Placental epithelial cell (primary cell): Measurements from ENCODE around the gene TMEM88. TPM values are rescaled to one million over a fixed set of nuclear protein-coding genes. Genes with fewer than 3 reads are reported as not detected.

Experiments used
- total RNA-seq: library from RNA; depleted of rRNA; stranded (reverse); fragments of >200 nt; gene quantifications from 2 replicates; pipeline ENCODE4 v1.2.3, GENCODE V29; 2012

Gene TMEM88, protein sequence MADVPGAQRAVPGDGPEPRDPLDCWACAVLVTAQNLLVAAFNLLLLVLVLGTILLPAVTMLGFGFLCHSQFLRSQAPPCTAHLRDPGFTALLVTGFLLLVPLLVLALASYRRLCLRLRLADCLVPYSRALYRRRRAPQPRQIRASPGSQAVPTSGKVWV
- total RNA-seq: 2.0 and 3.3 TPM in 2 replicates

GRCh38 chr17:7854851-7855659, at the start of gene TMEM88:
TMEM88 (plus strand) TSS chr17:7855066; CDS start chr17:7855075, 9 bp downstream.

GRCh38 chr17:7833795-7834541, 20.9 kb upstream of the TMEM88 start, which contains the start of gene KDM6B:
KDM6B (plus strand) TSS chr17:7834217; CDS start chr17:7845555, 11,338 bp downstream.

DNA sequence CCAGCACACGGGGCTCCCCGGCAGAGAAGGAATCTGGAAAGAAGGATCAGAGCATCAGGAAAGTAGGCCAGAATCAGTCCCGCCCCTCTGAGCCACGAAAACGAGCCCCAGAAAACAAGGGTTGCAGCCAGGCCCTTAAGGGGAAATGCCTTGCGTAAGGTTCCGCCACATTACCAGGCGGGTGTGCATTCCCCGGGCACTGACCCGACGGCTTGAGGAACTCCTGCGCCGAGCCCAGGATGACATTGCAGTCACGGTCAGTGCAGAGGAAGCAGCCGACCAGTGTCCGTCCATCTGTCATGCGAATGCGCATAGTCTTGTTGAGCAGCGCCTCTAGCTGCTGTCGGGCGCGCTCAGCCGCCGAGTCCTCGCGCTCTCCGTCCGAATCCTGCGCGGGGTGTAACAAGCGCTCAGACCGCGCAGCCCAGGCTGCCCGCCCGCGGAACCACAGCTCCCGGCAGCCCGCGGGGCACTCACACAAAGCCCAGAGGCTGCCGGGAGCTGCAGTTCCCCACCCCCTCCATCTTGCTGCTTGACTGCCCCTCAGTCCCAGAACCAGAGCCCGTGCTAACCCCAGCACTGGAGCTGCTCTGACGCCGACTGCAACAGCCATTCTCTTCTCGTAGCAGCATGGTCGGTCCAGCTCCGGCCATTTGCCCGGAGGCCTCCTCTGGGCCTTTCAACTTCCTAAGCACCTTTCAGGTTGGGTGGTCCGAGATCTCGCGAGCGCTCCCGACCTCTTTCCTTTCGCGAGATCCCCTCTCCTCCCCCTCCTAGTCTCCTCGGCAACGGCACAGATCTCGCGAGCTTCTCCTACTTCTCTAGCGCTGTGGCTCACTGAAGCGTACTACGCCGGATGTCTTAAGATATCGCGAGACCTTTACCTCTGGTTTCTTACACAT, 2.2 kb downstream of the TMEM88 start, which contains the start of gene NAA38:
Gene NAA38, minus strand, starts transcription at position 749 of the 902 bp plus-strand sequence. Its CDS starts 96 bp downstream, at position 653.

GRCh38 chr17:7857713-7858521, 3.1 kb downstream of the TMEM88 start, which contains the start of gene CYB5D1:
CYB5D1 (plus strand) TSS chr17:7858003; CDS start chr17:7858135, 132 bp downstream.

GRCh38 chr17:7888184-7888920, 33.5 kb downstream of the TMEM88 start, which contains the start of gene CHD3:
CHD3 (plus strand) TSS chr17:7888789; CDS start chr17:7889001, 212 bp downstream.

Other genes starting within 250 kb of the TMEM88 start
- gene FXR2, start 240.2 kb upstream of the TMEM88 start, total RNA-seq: 36.1 TPM in 2 replicates
- 16.7 and 38.1 TPM in 2 replicates for gene SAT2, start 227.2 kb upstream of the TMEM88 start, total RNA-seq
- gene SHBG, start 224.9 kb upstream of the TMEM88 start, total RNA-seq: 0.87 and 2.4 TPM in 2 replicates
- gene ATP1B2, start 204.1 kb upstream of the TMEM88 start, total RNA-seq: not detected in 2 replicates
- gene TP53, start 167.6 kb upstream of the TMEM88 start, total RNA-seq: 38.9 and 58.5 TPM in 2 replicates
- gene WRAP53, start 166.6 kb upstream of the TMEM88 start, total RNA-seq: 4.7 and 7.0 TPM in 2 replicates
- 2.2 and 5.9 TPM in 2 replicates for gene EFNB3, start 149.9 kb upstream of the TMEM88 start, total RNA-seq
- gene DNAH2, start 137.3 kb upstream of the TMEM88 start, total RNA-seq: under 0.01 TPM in 1 of 2 replicates, not detected in the other
- gene KDM6B, start 20.8 kb upstream of the TMEM88 start, total RNA-seq: 4.9 and 27.9 TPM in 2 replicates
- 65.6 and 78.9 TPM in 2 replicates for gene NAA38, start 2.5 kb downstream of the TMEM88 start, total RNA-seq
- 9.8 and 10.1 TPM in 2 replicates for gene CYB5D1, start 2.9 kb downstream of the TMEM88 start, total RNA-seq
- gene CHD3, start 33.7 kb downstream of the TMEM88 start, total RNA-seq: 119 and 236 TPM in 2 replicates
- gene RNF227, start 61.2 kb downstream of the TMEM88 start, total RNA-seq: 3.1 and 3.3 TPM in 2 replicates
- gene KCNAB3, start 74.8 kb downstream of the TMEM88 start, total RNA-seq: 1.2 and 1.6 TPM in 2 replicates
- gene TRAPPC1, start 76.9 kb downstream of the TMEM88 start, total RNA-seq: 49.9 and 60.9 TPM in 2 replicates
- 29.8 and 39.7 TPM in 2 replicates for gene CNTROB, start 77.1 kb downstream of the TMEM88 start, total RNA-seq
- not detected in 2 replicates for gene GUCY2D, start 147.5 kb downstream of the TMEM88 start, total RNA-seq
- gene ALOX15B, start 184.0 kb downstream of the TMEM88 start, total RNA-seq: 0.11 and 0.79 TPM in 2 replicates
- gene ALOX12B, start 232.7 kb downstream of the TMEM88 start, total RNA-seq: not detected in 2 replicates